ENCODE results near the gene PPARG.

- no peak for TF ChIP-seq CTCF (IDR thresholded peaks at IDR 0.05)
- TF ChIP-seq POLR2A (IDR thresholded peaks at IDR 0.05): no peak
- TF ChIP-seq EP300 (IDR thresholded peaks at IDR 0.05): no peak
- no peak for TF ChIP-seq POLR2AphosphoS5 (IDR thresholded peaks at IDR 0.05)
Observed at GRCh38 chr3:12464181-12464580, 175.3 kb downstream of the PPARG start.

All from suprapubic skin (tissue), 4 donors.